ENCODE data around the gene RNU6-9.
A peak's percentile ranks its signal among the peaks of the same experiment; 100 is the strongest.

RNU6-9 gene

GRCh38 chr19:919199-920050 is 26.1 kb downstream of the RNU6-9 start:
- DNase-seq (ENCODE audit: low read depth) = no peak

- no peak for DNase-seq (ENCODE audit: low read depth)
Measured at GRCh38 chr19:920051-920864, 27.0 kb downstream of the RNU6-9 start.

- no peak for DNase-seq (ENCODE audit: low read depth)
Measured at GRCh38 chr19:924553-925086, 31.3 kb downstream of the RNU6-9 start.

GRCh38 chr19:925087-925525 is 31.8 kb downstream of the RNU6-9 start:
- DNase-seq (ENCODE audit: low read depth) = peak; percentile 29

GRCh38 chr19:925526-926322 is 32.4 kb downstream of the RNU6-9 start, which contains the start of gene ARID3A:
Gene ARID3A, plus strand, starts transcription at chr19:926035. Its CDS starts 3,494 bp downstream, at chr19:929529.
- peak; percentile 78 for DNase-seq (ENCODE audit: low read depth)

- no peak for DNase-seq (ENCODE audit: low read depth)
Measured at GRCh38 chr19:926323-926588, 33.0 kb downstream of the RNU6-9 start.

GRCh38 chr19:926589-927350 is 33.5 kb downstream of the RNU6-9 start:
- DNase-seq (ENCODE audit: low read depth) = peak; percentile 72

GRCh38 chr19:927351-927779 is 34.1 kb downstream of the RNU6-9 start:
- DNase-seq (ENCODE audit: low read depth) = no peak

- no peak for DNase-seq (ENCODE audit: low read depth)
Measured at GRCh38 chr19:927780-928401, 34.6 kb downstream of the RNU6-9 start.

- DNase-seq (ENCODE audit: low read depth) = peak; percentile 29
Measured at GRCh38 chr19:928471-929202, 35.4 kb downstream of the RNU6-9 start.

GRCh38 chr19:929203-929890 is 36.1 kb downstream of the RNU6-9 start:
- no peak for DNase-seq (ENCODE audit: low read depth)

- DNase-seq (ENCODE audit: low read depth) = no peak
Measured at GRCh38 chr19:929891-930258, 36.6 kb downstream of the RNU6-9 start.

- no peak for DNase-seq (ENCODE audit: low read depth)
Measured at GRCh38 chr19:931860-932647, 38.8 kb downstream of the RNU6-9 start.

- peak; percentile 94 for DNase-seq (ENCODE audit: low read depth)
Measured at GRCh38 chr19:932648-933552, 39.6 kb downstream of the RNU6-9 start.

GRCh38 chr19:933553-933882 is 40.2 kb downstream of the RNU6-9 start:
- DNase-seq (ENCODE audit: low read depth) = no peak

- DNase-seq (ENCODE audit: low read depth) = no peak
Measured at GRCh38 chr19:934197-934840, 41.0 kb downstream of the RNU6-9 start.

- DNase-seq (ENCODE audit: low read depth) = peak; percentile 64
Measured at GRCh38 chr19:934865-935479, 41.7 kb downstream of the RNU6-9 start.
